Neural progenitor cell (in vitro differentiated cells): ENCODE measurements around the gene BCAR1.

Source experiments
- EZH2 ChIP-seq: fragments of 200-600 bp; sonication (generic); IDR thresholded peaks from 2 replicates; pipeline ENCODE4 v1.6.1; 2017; ENCODE audit warnings: antibody characterized with exemption, mild to moderate bottlenecking, moderate library complexity
- TF ChIP-seq, protein P1 (sequence below): fragments of 200-600 bp; sonication (generic); IDR thresholded peaks from 2 replicates; pipeline ENCODE4 v1.5.1; 2017; ENCODE audit warnings: antibody characterized with exemption, mild to moderate bottlenecking

DNA sequence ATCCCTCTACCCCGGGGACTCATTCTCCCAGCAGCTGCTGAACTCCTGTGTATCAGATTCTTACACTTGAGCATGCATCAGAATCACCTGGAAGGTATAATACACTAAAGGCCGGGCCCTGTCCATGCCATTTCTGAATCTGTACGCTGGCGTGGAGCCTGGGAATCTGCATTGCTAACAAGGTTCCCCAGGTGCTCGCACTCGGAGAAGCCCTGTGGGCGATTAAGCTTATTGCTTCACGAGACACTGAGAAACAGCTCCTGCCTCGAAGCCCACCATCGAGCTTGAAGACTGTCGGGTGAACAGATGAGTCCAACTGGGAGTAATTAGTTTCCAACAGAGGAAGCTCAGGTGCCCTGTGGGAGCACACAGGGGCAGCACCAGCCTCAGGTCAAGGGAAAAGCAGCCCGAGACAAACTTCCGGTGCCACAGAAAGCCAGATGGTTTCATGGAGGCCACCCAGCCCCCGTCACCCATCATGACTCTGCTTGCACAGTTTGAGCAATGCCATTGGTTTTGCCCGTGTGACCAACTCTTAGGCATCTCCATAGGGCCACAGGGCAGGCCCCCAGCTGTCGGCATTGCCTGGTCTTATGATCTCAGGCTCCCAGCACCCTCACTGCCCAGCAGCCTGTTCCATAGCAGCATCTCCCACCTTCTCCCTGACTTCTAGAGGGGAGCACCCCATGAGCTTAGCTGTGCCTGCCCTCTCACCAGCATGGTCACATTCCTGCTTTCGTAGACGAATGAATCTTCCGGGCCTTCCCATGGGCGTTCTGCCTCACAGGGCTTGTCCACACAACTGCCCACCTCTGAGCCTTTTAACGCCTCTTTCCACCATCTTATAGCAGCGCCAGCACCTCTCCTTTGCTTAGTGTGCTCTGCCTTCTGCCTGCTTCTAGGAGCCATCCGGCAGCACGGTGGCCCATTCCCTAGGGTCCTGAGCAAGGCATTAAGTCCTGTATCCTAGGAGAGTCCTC lies 55.3 kb downstream of the BCAR1 start:
- TF ChIP-seq, protein P1, sequence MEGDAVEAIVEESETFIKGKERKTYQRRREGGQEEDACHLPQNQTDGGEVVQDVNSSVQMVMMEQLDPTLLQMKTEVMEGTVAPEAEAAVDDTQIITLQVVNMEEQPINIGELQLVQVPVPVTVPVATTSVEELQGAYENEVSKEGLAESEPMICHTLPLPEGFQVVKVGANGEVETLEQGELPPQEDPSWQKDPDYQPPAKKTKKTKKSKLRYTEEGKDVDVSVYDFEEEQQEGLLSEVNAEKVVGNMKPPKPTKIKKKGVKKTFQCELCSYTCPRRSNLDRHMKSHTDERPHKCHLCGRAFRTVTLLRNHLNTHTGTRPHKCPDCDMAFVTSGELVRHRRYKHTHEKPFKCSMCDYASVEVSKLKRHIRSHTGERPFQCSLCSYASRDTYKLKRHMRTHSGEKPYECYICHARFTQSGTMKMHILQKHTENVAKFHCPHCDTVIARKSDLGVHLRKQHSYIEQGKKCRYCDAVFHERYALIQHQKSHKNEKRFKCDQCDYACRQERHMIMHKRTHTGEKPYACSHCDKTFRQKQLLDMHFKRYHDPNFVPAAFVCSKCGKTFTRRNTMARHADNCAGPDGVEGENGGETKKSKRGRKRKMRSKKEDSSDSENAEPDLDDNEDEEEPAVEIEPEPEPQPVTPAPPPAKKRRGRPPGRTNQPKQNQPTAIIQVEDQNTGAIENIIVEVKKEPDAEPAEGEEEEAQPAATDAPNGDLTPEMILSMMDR, result no peak
- no peak for TF ChIP-seq EZH2
